ENCODE results near the gene LRMDA. TPM values are rescaled to one million over a fixed set of nuclear protein-coding genes. Genes with fewer than 3 reads are reported as not detected.

LRMDA gene
- 100 to 1,000 TPM in 1 of 6 donors, 10 to 100 TPM in 5; 12.8 to 185 (median 18.1) TPM for total RNA-seq

- no peaks in the 10 kb centered on the region for H3K27me3 ChIP-seq
- ATAC-seq (ENCODE audit: low FRiP score in 2 of 2) (peak; percentile 34 to 80), DNase-seq (peak; percentile 69 to 93)
- peak within 1 kb of the TSS; percentile 22 to 78 (median 70) for H3K4me3 ChIP-seq
- no peaks in the 10 kb centered on the region for H3K36me3 ChIP-seq
- TF ChIP-seq EP300 (IDR thresholded peaks at IDR 0.05): no peak
- TF ChIP-seq CTCF (IDR thresholded peaks at IDR 0.05): peak in 3 of 6 experiments; percentile 12 to 40 (median 16)
- TF ChIP-seq POLR2A (IDR thresholded peaks at IDR 0.05): peak in 1 of 4 donors; percentile 66
- TF ChIP-seq POLR2AphosphoS5 (IDR thresholded peaks at IDR 0.05): peak in 1 of 2 donors; percentile 33
- WGBS, 2 donors: 6 to 22% methylated on average over 9 to 29 of the region's 82 CpGs
- H3K4me1 ChIP-seq: peaks cover 36 to 59% (median 52%) of the 10 kb centered on the region in 4 donors
- H3K27ac ChIP-seq: peak within 1 kb of the TSS; percentile 76 to 89 (median 86)
- no peaks in the 10 kb centered on the region for H3K9me3 ChIP-seq
These were observed at the start of gene LRMDA for GRCh38 chr10:75431180-75432111. Gene LRMDA (plus strand): TSS chr10:75431624.

GRCh38 chr10:75386128-75386527, 45.3 kb upstream of the LRMDA start:
- Histone ChIP-seq H3K9me3 (peaks cover 0 to 6% (median 3%) of the 10 kb centered on the region in 4 donors), H3K4me3 (no peak overlapping the region), H3K4me1 (no peaks in the 10 kb centered on the region), H3K27me3 (no peaks in the 10 kb centered on the region), H3K27ac (no peak overlapping the region), H3K36me3 (no peaks in the 10 kb centered on the region)
- 89 to 98% methylated on average over 3 of the region's 3 CpGs for WGBS, 2 donors
- ATAC-seq (ENCODE audit: low FRiP score in 2 of 2) (no peak), DNase-seq (no peak)
- no peak for TF ChIP-seq POLR2AphosphoS5 (IDR thresholded peaks at IDR 0.05)
- no peak for TF ChIP-seq CTCF (IDR thresholded peaks at IDR 0.05)
- no peak for TF ChIP-seq EP300 (IDR thresholded peaks at IDR 0.05)
- TF ChIP-seq POLR2A (IDR thresholded peaks at IDR 0.05): no peak

GRCh38 chr10:75388082-75388481, 43.3 kb upstream of the LRMDA start:
- Histone ChIP-seq H3K9me3 (peaks cover 0 to 6% (median 3%) of the 10 kb centered on the region in 4 donors), H3K4me3 (no peak overlapping the region), H3K4me1 (no peaks in the 10 kb centered on the region), H3K27me3 (no peaks in the 10 kb centered on the region), H3K27ac (no peak overlapping the region), H3K36me3 (no peaks in the 10 kb centered on the region)
- ATAC-seq (ENCODE audit: low FRiP score in 2 of 2) (no peak), DNase-seq (no peak)
- TF ChIP-seq POLR2A (IDR thresholded peaks at IDR 0.05): no peak
- WGBS, 2 donors: 87 to 100% methylated on average over 3 of the region's 3 CpGs

GRCh38 chr10:75390178-75390577, 41.2 kb upstream of the LRMDA start:
- no peak for ATAC-seq (ENCODE audit: low FRiP score in 2 of 2)
- H3K36me3 ChIP-seq: no peaks in the 10 kb centered on the region

More at GRCh38 chr10:75390178-75390577, 41.2 kb upstream of the LRMDA start:
- Histone ChIP-seq H3K9me3 (peaks cover 0 to 6% (median 3%) of the 10 kb centered on the region in 4 donors), H3K4me3 (no peak overlapping the region), H3K27ac (no peak overlapping the region), H3K4me1 (peaks cover 4 to 10% (median 6%) of the 10 kb centered on the region in 4 donors), H3K27me3 (no peaks in the 10 kb centered on the region)
- no peak for TF ChIP-seq CTCF (IDR thresholded peaks at IDR 0.05)
- TF ChIP-seq POLR2AphosphoS5 (IDR thresholded peaks at IDR 0.05): no peak
- no peak for TF ChIP-seq EP300 (IDR thresholded peaks at IDR 0.05)
- no peak for TF ChIP-seq POLR2A (IDR thresholded peaks at IDR 0.05)
- no peak for DNase-seq
